PC-9 (cell line): ENCODE measurements around the gene ROM1. TPM values are rescaled to one million over a fixed set of nuclear protein-coding genes. Genes with fewer than 3 reads are reported as not detected.

Experiments
- BruUV-seq: library from RNA; stranded (reverse); fragments of 400-500 nt; replicated peaks from 2 replicates; lab custom pipeline; 2021; lab: Mats Ljungman, UMichigan
- CTCF ChIA-PET: fragments of 300-600 bp; sonication (Branson Sonifier 250); formaldehyde crosslinking; loops from one replicate; lab custom pipeline; 2022; ENCODE audit warnings: antibody characterized with exemption; lab: Charles Lee
- POLR2A ChIA-PET: fragments of 300-600 bp; sonication (Branson Sonifier 250); formaldehyde crosslinking; loops from one replicate; lab custom pipeline; 2022; ENCODE audit warnings: antibody characterized with exemption; ENCODE audit not compliant: unreplicated experiment; lab: Charles Lee
- DNase-seq, 2 experiments: peaks; one replicate each; pipeline versions ENCODE4 v3.0.0 to v3.0.0-alpha.2; 2015 to 2022; ENCODE audit warnings: mixed read lengths in 1 of 2
- H2AFZ ChIP-seq: fragments of 200-600 bp; sonication (generic); 2 replicates; pipeline ENCODE4 v1.8.1; 2017; ENCODE audit warnings: antibody characterized with exemption
- H3F3A ChIP-seq: fragments of 200-600 bp; sonication (generic); 2 replicates; pipeline ENCODE4 v1.8.1; 2017; ENCODE audit warnings: antibody characterized with exemption, mild to moderate bottlenecking, low read depth; ENCODE audit not compliant: insufficient read depth
- H3K27ac ChIP-seq: fragments of 200-600 bp; sonication (generic); 2 replicates; pipeline ENCODE4 v1.6.1; 2016; ENCODE audit warnings: mixed run types
- H3K27me3 ChIP-seq: fragments of 200-600 bp; sonication (generic); 2 replicates; pipeline ENCODE4 v1.6.1; 2016; ENCODE audit warnings: low read depth, mixed run types; ENCODE audit not compliant: insufficient read depth
- H3K36me3 ChIP-seq: fragments of 200-600 bp; sonication (generic); 2 replicates; pipeline ENCODE4 v1.6.1; 2016; ENCODE audit warnings: low read depth, mixed run types
- H3K4me1 ChIP-seq: fragments of 200-600 bp; sonication (generic); replicated peaks from 2 replicates; pipeline ENCODE4 v1.6.1; 2016; ENCODE audit warnings: mixed run types; ENCODE audit not compliant: insufficient read depth
- H3K4me2 ChIP-seq: fragments of 200-600 bp; sonication (generic); 2 replicates; pipeline ENCODE4 v1.6.1; 2017; ENCODE audit warnings: mixed run types
- H3K4me3 ChIP-seq: fragments of 200-600 bp; sonication (generic); 2 replicates; pipeline ENCODE4 v1.6.1; 2016; ENCODE audit warnings: mixed run types
- H3K79me2 ChIP-seq: fragments of 200-600 bp; sonication (generic); 2 replicates; pipeline ENCODE4 v1.6.1; 2017; ENCODE audit warnings: low read depth, mixed run types
- H3K9me2 ChIP-seq: fragments of 200-600 bp; sonication (generic); 2 replicates; pipeline ENCODE4 v1.8.1; 2017; ENCODE audit warnings: mild to moderate bottlenecking; ENCODE audit not compliant: insufficient read depth
- H3K9me3 ChIP-seq: fragments of 200-600 bp; sonication (generic); 2 replicates; pipeline ENCODE4 v1.8.1; 2016; ENCODE audit warnings: low read depth; ENCODE audit not compliant: insufficient read depth
- H4K20me1 ChIP-seq: fragments of 200-600 bp; sonication (generic); 2 replicates; pipeline ENCODE4 v1.8.1; 2017; ENCODE audit not compliant: insufficient read depth
- CTCF ChIP-seq: fragments of 200-600 bp; sonication (generic); conservative IDR thresholded peaks from 2 replicates; pipeline ENCODE4 v1.6.1; 2017; ENCODE audit warnings: mixed run types, antibody characterized with exemption, mild to moderate bottlenecking, moderate library complexity
- EZH2 ChIP-seq: fragments of 200-600 bp; sonication (generic); IDR thresholded peaks from 2 replicates; pipeline ENCODE4 v1.8.0; 2017; ENCODE audit warnings: antibody characterized with exemption, low read depth
- intact Hi-C: fragments of 100-400 bp; cut with micrococcal nuclease; formaldehyde crosslinking; loops from one replicate; pipeline ENCODE4 v1.10.0; 2022; ENCODE audit not compliant: unreplicated experiment
- total RNA-seq: library from RNA; stranded (reverse); gene quantifications from 2 replicates; pipeline ENCODE4 v1.2.3, GENCODE V29; 2021

ROM1 gene
- total RNA-seq, 1 experiment from 2014 or later, result 6.2 TPM

GRCh38 chr11:62574363-62575071 is 38.5 kb upstream of the ROM1 start:
- peaks cover 34% of the 10 kb centered on the region for H4K20me1 ChIP-seq
- H3K4me1 ChIP-seq, result peaks cover 50% of the 10 kb centered on the region
- peaks cover 34% of the 10 kb centered on the region for H3K36me3 ChIP-seq
- no peak for DNase-seq
- ChIA-PET POLR2A (interaction anchor here (0.5 to 1.2 kb wide), 16 partner anchors 14 to 312 kb away, joined by 3 to 21 read pairs (median 6); partner anchors contain the start of genes AHNAK, C11orf98, CSKMT and HNRNPUL2), CTCF (interaction anchor here (0.8 to 1.0 kb wide), 7 partner anchors 10 to 180 kb away, joined by 3 to 9 read pairs (median 3); partner anchors contain the start of gene TUT1)
- no peaks in the 10 kb centered on the region for H3K9me2 ChIP-seq
- no peaks in the 10 kb centered on the region for H3K9me3 ChIP-seq
- BruUV-seq, result TSS peak; percentile 92
- no peak for TF ChIP-seq EZH2
- TF ChIP-seq CTCF, result no peak
- H3K27ac ChIP-seq, result peak overlapping the region; percentile 62
- no peaks in the 10 kb centered on the region for H3K27me3 ChIP-seq
- H3F3A ChIP-seq, result peaks cover 67% of the 10 kb centered on the region
- H3K79me2 ChIP-seq, result peaks cover 58% of the 10 kb centered on the region
- H3K4me3 ChIP-seq, result peak overlapping the region; percentile 84
- peak overlapping the region; percentile 100 for H3K4me2 ChIP-seq
- intact Hi-C loops, result loop anchor here (5.0 kb wide), 1 partner anchor 38 kb away; the partner anchor contains the start of genes EML3 and ROM1
- peak overlapping the region; percentile 96 for H2AFZ ChIP-seq

- no peak overlapping the region for H2AFZ ChIP-seq
- H3K27me3 ChIP-seq, result no peaks in the 10 kb centered on the region
- peaks cover 28% of the 10 kb centered on the region for H4K20me1 ChIP-seq
- POLR2A ChIA-PET, result no interaction called here
- no peaks in the 10 kb centered on the region for H3K9me3 ChIP-seq
- H3K79me2 ChIP-seq, result peaks cover 52% of the 10 kb centered on the region
- H3K4me2 ChIP-seq, result peak overlapping the region; percentile 100
- H3K9me2 ChIP-seq, result no peaks in the 10 kb centered on the region
- H3K27ac ChIP-seq, result no peak overlapping the region
- H3K36me3 ChIP-seq, result peaks cover 28% of the 10 kb centered on the region
- H3K4me3 ChIP-seq, result peak overlapping the region; percentile 84
- BruUV-seq, result no TSS peak
- CTCF ChIA-PET, result no interaction called here
- peaks cover 68% of the 10 kb centered on the region for H3F3A ChIP-seq
- H3K4me1 ChIP-seq, result peaks cover 49% of the 10 kb centered on the region
- intact Hi-C loops, result no loop called here
- TF ChIP-seq CTCF, result no peak
- TF ChIP-seq EZH2, result no peak
- no peak for DNase-seq
These were observed 37.9 kb upstream of the ROM1 start for GRCh38 chr11:62575156-62575555.

GRCh38 chr11:62575837-62576236 is 37.2 kb upstream of the ROM1 start:
- peaks cover 68% of the 10 kb centered on the region for H3F3A ChIP-seq
- H3K36me3 ChIP-seq, result peaks cover 21% of the 10 kb centered on the region
- CTCF ChIA-PET, result no interaction called here
- intact Hi-C loops, result no loop called here
- H3K4me1 ChIP-seq, result peaks cover 42% of the 10 kb centered on the region
- peaks cover 45% of the 10 kb centered on the region for H3K79me2 ChIP-seq
- no peak overlapping the region for H3K4me3 ChIP-seq
- no TSS peak for BruUV-seq
- no peaks in the 10 kb centered on the region for H3K9me3 ChIP-seq
- peaks cover 21% of the 10 kb centered on the region for H4K20me1 ChIP-seq
- H2AFZ ChIP-seq, result no peak overlapping the region
- no peaks in the 10 kb centered on the region for H3K9me2 ChIP-seq
- TF ChIP-seq CTCF, result no peak
- no peak for DNase-seq
- peak overlapping the region; percentile 100 for H3K4me2 ChIP-seq
- no peaks in the 10 kb centered on the region for H3K27me3 ChIP-seq
- POLR2A ChIA-PET, result no interaction called here
- no peak overlapping the region for H3K27ac ChIP-seq
